ENCODE measurements around the gene LEFTY2. TPM values are rescaled to one million over a fixed set of nuclear protein-coding genes. Genes with fewer than 3 reads are reported as not detected.
A peak's percentile ranks its signal among the peaks of the same experiment; 100 is the strongest.
"Not testable (repeated sequence)": the region's sequence is repeated elsewhere in the genome, so short reads cannot be mapped to it uniquely, and the experiment has no call there.

The LEFTY2 gene, protein sequence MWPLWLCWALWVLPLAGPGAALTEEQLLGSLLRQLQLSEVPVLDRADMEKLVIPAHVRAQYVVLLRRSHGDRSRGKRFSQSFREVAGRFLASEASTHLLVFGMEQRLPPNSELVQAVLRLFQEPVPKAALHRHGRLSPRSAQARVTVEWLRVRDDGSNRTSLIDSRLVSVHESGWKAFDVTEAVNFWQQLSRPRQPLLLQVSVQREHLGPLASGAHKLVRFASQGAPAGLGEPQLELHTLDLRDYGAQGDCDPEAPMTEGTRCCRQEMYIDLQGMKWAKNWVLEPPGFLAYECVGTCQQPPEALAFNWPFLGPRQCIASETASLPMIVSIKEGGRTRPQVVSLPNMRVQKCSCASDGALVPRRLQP
- total RNA-seq: not detected

- H3K4me3 Mint-ChIP-seq: no peak within 1 kb of the TSS
- DNase-seq (no peak), ATAC-seq (replicated peaks in 1 of 2) (no peak)
- H3K27ac Mint-ChIP-seq: no peak within 1 kb of the TSS
- no peaks in the 10 kb centered on the region for H3K9me3 Mint-ChIP-seq
- H3K36me3 Mint-ChIP-seq (ENCODE audit: insufficient read depth in 2 of 2): no peaks in the 10 kb centered on the region
- peaks cover 6% of the 10 kb centered on the region for H3K4me1 Mint-ChIP-seq (ENCODE audit: low read depth)
- H3K27me3 Mint-ChIP-seq (ENCODE audit: low read depth): no peaks in the 10 kb centered on the region
Observed at GRCh38 chr1:225941187-225941941, at the start of gene LEFTY2. TSS of gene LEFTY2 (minus strand) at chr1:225941220. CDS start at chr1:225941140, 80 bp downstream.

GRCh38 chr1:225987491-225988316, 46.7 kb upstream of the LEFTY2 start:
- H3K36me3 Mint-ChIP-seq (ENCODE audit: insufficient read depth in 2 of 2): peaks cover 12 to 49% of the 10 kb centered on the region in 2 donors
- H3K9me3 Mint-ChIP-seq: no peaks in the 10 kb centered on the region
- H3K4me1 Mint-ChIP-seq (ENCODE audit: low read depth): peaks cover 42% of the 10 kb centered on the region
- ATAC-seq (replicated peaks in 1 of 2): no peak
- no peaks in the 10 kb centered on the region for H3K27me3 Mint-ChIP-seq (ENCODE audit: low read depth)
- no peak overlapping the region for H3K4me3 Mint-ChIP-seq
- DNase-seq: no peak
- peak overlapping the region; percentile 1 for H3K27ac Mint-ChIP-seq

DNA sequence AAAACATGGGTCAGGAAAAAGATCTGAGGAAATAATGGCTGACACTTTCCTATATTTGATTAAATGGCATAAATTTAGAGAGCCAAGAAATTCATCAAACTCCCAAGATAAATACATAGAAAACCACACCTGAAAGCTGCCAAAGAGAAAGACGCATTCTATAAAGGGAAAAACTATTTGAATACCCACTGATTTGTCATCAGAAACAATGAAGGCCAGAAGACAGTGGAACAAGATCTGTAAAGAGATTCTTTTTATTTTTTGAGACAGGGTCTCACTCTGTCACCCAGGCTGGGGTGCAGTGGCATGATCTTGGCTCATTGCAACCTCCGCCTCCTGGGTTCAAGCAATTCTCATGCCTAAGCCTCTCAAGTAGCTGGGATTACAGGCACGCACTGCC, 40.7 kb upstream of the LEFTY2 start:
- Mint-ChIP-seq H3K4me3 (no peak overlapping the region), H3K4me1 (ENCODE audit: low read depth) (peaks cover 4% of the 10 kb centered on the region), H3K36me3 (ENCODE audit: insufficient read depth in 2 of 2) (peaks cover 15 to 43% of the 10 kb centered on the region in 2 donors), H3K9me3 (peaks cover 0 to 3% of the 10 kb centered on the region in 2 donors), H3K27me3 (ENCODE audit: low read depth) (no peaks in the 10 kb centered on the region), H3K27ac (peak overlapping the region; percentile 88)
- no peak for DNase-seq
- ATAC-seq (replicated peaks in 1 of 2): no peak

DNA sequence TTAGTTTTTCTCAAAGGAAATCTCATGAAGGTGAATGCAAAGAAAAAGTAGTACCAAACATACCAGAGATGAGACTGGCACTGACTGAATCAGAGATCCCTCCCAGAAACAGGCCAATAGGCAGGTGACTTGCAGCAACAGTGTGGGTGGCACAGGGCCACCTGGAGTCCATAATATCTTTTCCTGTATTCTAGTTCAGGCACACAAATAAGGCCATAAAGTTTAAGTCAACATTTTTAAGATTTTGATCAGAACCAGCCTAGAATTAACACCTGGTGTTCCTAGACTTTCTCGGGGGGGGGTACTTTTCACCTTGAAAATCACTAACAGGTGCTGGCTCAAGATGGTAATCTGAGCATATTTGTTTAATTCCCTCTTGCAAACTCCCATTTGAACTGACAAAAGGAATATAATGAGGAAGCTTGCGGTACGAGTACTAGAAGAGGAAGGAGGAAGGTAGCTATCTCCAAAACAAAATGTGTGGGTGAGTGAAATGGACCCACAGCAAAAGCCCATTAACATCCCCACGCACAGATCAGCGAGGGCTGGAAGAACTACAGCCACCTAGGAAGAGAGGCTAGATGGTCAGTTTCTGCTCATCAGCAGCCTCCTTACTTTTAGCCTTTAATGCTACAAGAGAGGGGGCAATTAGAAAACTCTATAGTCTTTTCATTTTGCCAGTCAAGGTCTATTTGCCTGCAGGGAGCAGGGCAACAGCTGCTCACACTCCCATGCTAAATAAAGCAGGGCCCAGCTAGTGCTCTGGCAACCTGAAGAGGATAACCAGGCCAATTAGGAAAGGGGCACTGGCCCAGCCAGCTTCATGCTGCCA, 39.2 kb upstream of the LEFTY2 start:
- no peak for DNase-seq
- ATAC-seq (replicated peaks in 1 of 2): no peak
- Mint-ChIP-seq H3K27me3 (ENCODE audit: low read depth) (no peaks in the 10 kb centered on the region), H3K4me1 (ENCODE audit: low read depth) (peaks cover 7% of the 10 kb centered on the region), H3K27ac (peak overlapping the region; percentile 22), H3K9me3 (peaks cover 0 to 3% of the 10 kb centered on the region in 2 donors), H3K36me3 (ENCODE audit: insufficient read depth in 2 of 2) (peaks cover 15 to 32% of the 10 kb centered on the region in 2 donors), H3K4me3 (no peak overlapping the region)

DNA sequence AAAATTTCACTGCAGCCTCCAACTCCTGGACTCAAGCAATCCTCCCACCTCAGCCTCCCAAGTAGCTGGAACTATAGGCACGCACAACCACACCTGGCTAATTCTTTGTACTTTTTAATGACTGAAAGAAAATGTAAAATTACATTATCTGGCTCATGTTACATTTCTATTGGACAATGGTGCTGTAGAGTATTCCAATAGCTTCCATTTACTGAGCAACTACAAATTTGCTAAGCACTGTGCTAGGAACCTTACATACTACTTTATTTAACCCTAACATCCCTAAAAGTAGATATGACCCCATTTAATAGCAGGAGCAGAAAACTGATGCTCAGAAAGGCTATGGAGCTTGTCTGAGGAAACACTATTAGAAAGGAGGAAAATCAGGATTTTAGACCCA, 38.4 kb upstream of the LEFTY2 start:
- Mint-ChIP-seq H3K4me3 (no peak overlapping the region), H3K36me3 (ENCODE audit: insufficient read depth in 2 of 2) (peaks cover 15 to 31% of the 10 kb centered on the region in 2 donors), H3K9me3 (peaks cover 0 to 3% of the 10 kb centered on the region in 2 donors), H3K27ac (peak overlapping the region; percentile 22), H3K27me3 (ENCODE audit: low read depth) (no peaks in the 10 kb centered on the region), H3K4me1 (ENCODE audit: low read depth) (peaks cover 7% of the 10 kb centered on the region)
- ATAC-seq (replicated peaks in 1 of 2): no peak
- no peak for DNase-seq

DNA sequence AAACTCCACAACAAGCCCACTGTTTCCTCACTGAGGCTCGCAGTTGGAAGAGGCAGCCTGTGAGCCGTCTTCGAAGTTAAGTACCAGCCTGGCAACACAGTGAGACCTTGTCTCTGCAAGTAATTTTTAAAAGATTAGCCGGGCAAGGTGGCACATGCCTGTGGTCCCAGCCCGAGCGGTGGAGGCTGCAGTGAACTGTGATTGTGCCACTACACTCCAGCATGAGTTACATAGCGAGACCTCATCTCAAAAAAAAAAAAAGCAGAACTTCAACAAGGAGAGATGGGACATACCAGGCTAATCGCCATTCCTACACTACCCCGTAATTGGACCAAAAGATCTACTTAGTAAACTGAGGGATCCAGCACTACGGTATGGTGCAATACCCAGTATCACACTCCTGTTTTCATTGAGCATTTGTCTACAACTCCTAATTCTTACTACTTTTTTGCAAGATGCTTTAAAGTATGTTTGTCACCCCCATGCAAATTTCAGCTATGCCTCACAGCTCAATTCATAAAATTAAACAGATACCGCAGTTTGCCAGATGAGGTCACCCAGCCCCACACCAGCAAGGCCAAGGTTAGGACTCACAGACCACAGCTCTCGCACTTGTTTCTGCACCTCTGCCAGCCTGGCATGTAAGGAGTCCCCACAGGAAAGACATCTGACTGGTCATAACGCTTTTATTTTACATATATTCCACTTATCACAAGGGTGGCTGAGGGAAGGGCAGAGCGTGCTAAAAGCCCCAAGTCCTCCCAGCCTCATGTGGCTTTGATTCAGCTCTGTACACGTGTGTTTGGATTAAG, 37.1 kb upstream of the LEFTY2 start:
- Mint-ChIP-seq H3K27me3 (ENCODE audit: low read depth) (no peaks in the 10 kb centered on the region), H3K27ac (peak overlapping the region; percentile 14), H3K4me3 (no peak overlapping the region), H3K4me1 (ENCODE audit: low read depth) (peaks cover 7% of the 10 kb centered on the region), H3K9me3 (peaks cover 0 to 3% of the 10 kb centered on the region in 2 donors), H3K36me3 (ENCODE audit: insufficient read depth in 2 of 2) (peaks cover 9 to 21% of the 10 kb centered on the region in 2 donors)
- ATAC-seq (replicated peaks in 1 of 2) (no peak), DNase-seq (no peak)

- H3K4me3 Mint-ChIP-seq; ATAC-seq (replicated peaks in 1 of 2); H3K4me1 Mint-ChIP-seq (ENCODE audit: low read depth); H3K9me3 Mint-ChIP-seq; H3K36me3 Mint-ChIP-seq (ENCODE audit: insufficient read depth in 2 of 2); DNase-seq; H3K27me3 Mint-ChIP-seq (ENCODE audit: low read depth); H3K27ac Mint-ChIP-seq: not testable (repeated sequence)
Observed at GRCh38 chr1:225975146-225975545, 34.1 kb upstream of the LEFTY2 start.

DNA sequence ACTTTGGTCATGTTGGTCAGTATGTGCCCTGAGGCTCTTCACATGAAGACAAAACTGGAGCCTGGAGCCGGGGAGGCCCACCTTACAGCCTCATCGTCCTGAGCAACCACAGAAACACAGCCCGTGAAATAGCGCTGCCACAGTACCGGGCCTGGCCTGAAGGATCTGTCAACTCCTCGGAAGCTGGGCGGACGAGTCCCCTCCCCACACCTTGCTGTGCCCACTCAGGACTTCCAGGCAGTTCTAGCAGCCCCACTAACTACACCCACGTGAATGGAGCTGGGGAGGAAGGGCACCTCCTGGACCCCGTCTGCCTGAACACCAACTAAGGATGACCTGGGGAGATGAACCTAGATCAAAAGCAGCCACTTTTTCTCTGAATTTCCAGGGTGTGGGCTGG, 33.4 kb upstream of the LEFTY2 start:
- no peaks in the 10 kb centered on the region for H3K27me3 Mint-ChIP-seq (ENCODE audit: low read depth)

GRCh38 chr1:225973158-225973557, 32.1 kb upstream of the LEFTY2 start:
- ATAC-seq (replicated peaks in 1 of 2) (no peak), DNase-seq (no peak)
- peaks cover 7% of the 10 kb centered on the region for H3K4me1 Mint-ChIP-seq (ENCODE audit: low read depth)
- H3K9me3 Mint-ChIP-seq: no peaks in the 10 kb centered on the region
- H3K27ac Mint-ChIP-seq: no peak overlapping the region
- peaks cover 0 to 2% of the 10 kb centered on the region in 2 donors for H3K36me3 Mint-ChIP-seq (ENCODE audit: insufficient read depth in 2 of 2)
- no peaks in the 10 kb centered on the region for H3K27me3 Mint-ChIP-seq (ENCODE audit: low read depth)
- no peak overlapping the region for H3K4me3 Mint-ChIP-seq

More for the DNA sequence above, 33.4 kb upstream of the LEFTY2 start:
- no peak for DNase-seq
- H3K4me3 Mint-ChIP-seq: no peak overlapping the region
- no peak overlapping the region for H3K27ac Mint-ChIP-seq
- no peak for ATAC-seq (replicated peaks in 1 of 2)
- H3K9me3 Mint-ChIP-seq: no peaks in the 10 kb centered on the region
- H3K36me3 Mint-ChIP-seq (ENCODE audit: insufficient read depth in 2 of 2): peaks cover 0 to 4% of the 10 kb centered on the region in 2 donors
- peaks cover 7% of the 10 kb centered on the region for H3K4me1 Mint-ChIP-seq (ENCODE audit: low read depth)

DNA sequence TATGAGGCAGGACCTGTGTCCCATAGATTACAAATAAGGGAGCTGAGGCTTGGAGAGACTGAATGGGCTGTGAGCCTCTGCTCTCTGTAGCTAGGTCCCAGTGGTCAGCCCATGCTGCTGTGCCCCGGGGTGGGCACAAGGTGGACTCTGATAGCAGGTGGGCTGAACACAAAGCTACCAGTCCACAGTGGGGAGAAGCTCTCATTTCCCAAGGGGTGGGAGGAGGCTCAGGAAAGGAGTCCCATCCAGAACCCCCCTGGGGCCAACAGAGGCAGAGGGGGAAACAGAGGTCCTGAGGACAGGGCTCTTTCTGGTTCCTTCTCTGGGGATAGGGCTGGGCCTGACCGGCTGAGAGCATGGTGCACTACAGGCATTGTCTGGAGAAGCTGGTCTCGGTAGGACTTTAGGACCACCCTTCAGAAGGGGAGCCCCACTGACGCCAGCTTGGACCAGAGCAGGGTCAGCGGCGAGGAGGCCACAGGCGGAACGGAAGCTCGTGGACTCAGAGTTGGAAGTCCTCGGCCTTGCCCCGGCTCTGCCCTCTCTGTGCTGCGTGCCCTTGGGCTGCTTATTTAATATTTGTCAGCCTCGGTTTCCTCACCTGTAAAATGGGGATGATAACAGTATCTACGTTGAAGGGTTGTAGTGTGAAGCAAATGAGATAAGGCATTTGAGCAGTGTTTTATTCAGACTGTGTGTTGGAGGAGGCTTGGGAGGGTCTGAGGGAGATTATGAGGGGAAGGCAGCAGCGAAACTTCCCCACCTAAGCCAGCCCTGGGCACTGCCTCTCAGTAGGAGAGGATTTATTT, 31.5 kb upstream of the LEFTY2 start:
- Mint-ChIP-seq H3K9me3 (no peaks in the 10 kb centered on the region), H3K27ac (no peak overlapping the region), H3K36me3 (ENCODE audit: insufficient read depth in 2 of 2) (peaks cover 0 to 2% of the 10 kb centered on the region in 2 donors), H3K4me1 (ENCODE audit: low read depth) (peaks cover 7% of the 10 kb centered on the region), H3K27me3 (ENCODE audit: low read depth) (no peaks in the 10 kb centered on the region), H3K4me3 (no peak overlapping the region)
- DNase-seq: no peak
- no peak for ATAC-seq (replicated peaks in 1 of 2)

DNA sequence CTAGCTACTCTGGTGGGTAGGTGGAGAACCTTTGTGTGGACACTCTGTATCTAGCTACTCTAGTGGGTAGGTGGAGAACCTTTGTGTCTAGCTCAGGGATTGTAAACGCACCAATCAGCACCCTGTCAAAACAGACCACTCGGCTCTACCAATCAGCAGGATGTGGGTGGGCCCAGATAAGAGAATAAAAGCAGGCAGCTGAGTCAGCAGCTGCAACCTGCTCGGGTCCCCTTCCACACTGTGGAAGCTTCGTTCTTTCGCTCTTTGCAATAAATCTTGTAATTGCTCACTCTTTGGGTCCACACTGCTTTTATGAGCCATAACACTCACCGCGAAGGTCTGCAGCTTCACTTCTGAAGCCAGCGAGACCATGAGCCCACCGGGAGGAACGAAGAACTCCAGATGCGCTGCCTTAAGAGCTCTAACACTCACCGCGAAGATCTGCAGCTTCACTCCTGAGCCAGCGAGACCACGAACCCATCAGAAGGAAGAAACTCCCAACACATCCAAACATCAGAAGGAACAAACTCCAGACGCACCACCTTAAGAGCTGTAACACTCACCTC, 29.7 kb upstream of the LEFTY2 start:
- H3K9me3 Mint-ChIP-seq; DNase-seq; ATAC-seq (replicated peaks in 1 of 2); H3K27ac Mint-ChIP-seq; H3K27me3 Mint-ChIP-seq (ENCODE audit: low read depth); H3K36me3 Mint-ChIP-seq (ENCODE audit: insufficient read depth in 2 of 2); H3K4me1 Mint-ChIP-seq (ENCODE audit: low read depth); H3K4me3 Mint-ChIP-seq: not testable (repeated sequence)

Measured in activated T-cell treated with anti-CD3 and anti-CD28 coated beads, Interleukin-2, amount 50 U/mL, for 72 hours (primary cell).